ENCODE results near the gene CYP2J2.
"Not testable (repeated sequence)": the region's sequence is repeated elsewhere in the genome, so short reads cannot be mapped to it uniquely, and the experiment has no call there.

CYP2J2 gene

GRCh38 chr1:59921258-59921899 lies 5.2 kb downstream of the CYP2J2 start:
- in situ Hi-C loops (cut with HindIII; ENCODE audit: low sequenced_read_pairs), result loop anchor here (5.0 kb wide), 1 partner anchor 106 kb away; no protein-coding TSS in a partner anchor

- in situ Hi-C loops (cut with HindIII; ENCODE audit: low sequenced_read_pairs), result loop anchor here (5.0 kb wide), 1 partner anchor 108 kb away; no protein-coding TSS in a partner anchor
Observed at GRCh38 chr1:59919746-59920145, 6.8 kb downstream of the CYP2J2 start.

- in situ Hi-C loops (cut with HindIII; ENCODE audit: low sequenced_read_pairs), result no loop called here
Observed at GRCh38 chr1:59917785-59918180, 8.8 kb downstream of the CYP2J2 start.

GRCh38 chr1:59917026-59917784 lies 9.4 kb downstream of the CYP2J2 start:
- in situ Hi-C loops (cut with HindIII; ENCODE audit: low sequenced_read_pairs), result no loop called here

- in situ Hi-C loops (cut with HindIII; ENCODE audit: low sequenced_read_pairs), result no loop called here
Observed at GRCh38 chr1:59915516-59915915, 11.1 kb downstream of the CYP2J2 start.

- in situ Hi-C loops (cut with HindIII; ENCODE audit: low sequenced_read_pairs), result not testable (repeated sequence)
Observed at GRCh38 chr1:59914791-59915286, 11.7 kb downstream of the CYP2J2 start.

- in situ Hi-C loops (cut with HindIII; ENCODE audit: low sequenced_read_pairs), result no loop called here
Observed at GRCh38 chr1:59908682-59909081, 17.9 kb downstream of the CYP2J2 start.

- in situ Hi-C loops (cut with HindIII; ENCODE audit: low sequenced_read_pairs), result no loop called here
Observed at GRCh38 chr1:59908084-59908483, 18.5 kb downstream of the CYP2J2 start.

GRCh38 chr1:59906931-59907330 lies 19.6 kb downstream of the CYP2J2 start:
- in situ Hi-C loops (cut with HindIII; ENCODE audit: low sequenced_read_pairs), result no loop called here

- in situ Hi-C loops (cut with HindIII; ENCODE audit: low sequenced_read_pairs), result no loop called here
Observed at GRCh38 chr1:59903141-59903754, 23.3 kb downstream of the CYP2J2 start.

GRCh38 chr1:59901770-59902388 lies 24.7 kb downstream of the CYP2J2 start:
- in situ Hi-C loops (cut with HindIII; ENCODE audit: low sequenced_read_pairs), result no loop called here

- in situ Hi-C loops (cut with HindIII; ENCODE audit: low sequenced_read_pairs), result no loop called here
Observed at GRCh38 chr1:59900640-59901039, 25.9 kb downstream of the CYP2J2 start.

- in situ Hi-C loops (cut with HindIII; ENCODE audit: low sequenced_read_pairs), result no loop called here
Observed at GRCh38 chr1:59898927-59899326, 27.6 kb downstream of the CYP2J2 start.

- in situ Hi-C loops (cut with HindIII; ENCODE audit: low sequenced_read_pairs), result no loop called here
Observed at GRCh38 chr1:59897165-59897564, 29.4 kb downstream of the CYP2J2 start.

GRCh38 chr1:59892841-59893811 lies 33.4 kb downstream of the CYP2J2 start:
- in situ Hi-C loops (cut with HindIII; ENCODE audit: low sequenced_read_pairs), result no loop called here

GRCh38 chr1:59885160-59885832 lies 41.3 kb downstream of the CYP2J2 start:
- in situ Hi-C loops (cut with HindIII; ENCODE audit: low sequenced_read_pairs), result no loop called here

- in situ Hi-C loops (cut with HindIII; ENCODE audit: low sequenced_read_pairs), result loop anchor here (5.0 kb wide), 1 partner anchor 72 kb away; no protein-coding TSS in a partner anchor
Observed at GRCh38 chr1:59880735-59881134, 45.8 kb downstream of the CYP2J2 start.

- in situ Hi-C loops (cut with HindIII; ENCODE audit: low sequenced_read_pairs), result loop anchor here (5.0 kb wide), 1 partner anchor 72 kb away; no protein-coding TSS in a partner anchor
Observed at GRCh38 chr1:59879996-59880505, 46.5 kb downstream of the CYP2J2 start.

GRCh38 chr1:59879574-59879973 lies 47.0 kb downstream of the CYP2J2 start:
- in situ Hi-C loops (cut with HindIII; ENCODE audit: low sequenced_read_pairs), result no loop called here
